HepG2 (cell line): Measurements from ENCODE around the gene CKLF.

Experiments
- ERF ChIP-seq: IDR thresholded peaks from 2 replicates; pipeline ENCODE4 v1.6.1; 2018; ENCODE audit warnings: missing biosample characterization, missing genetic modification reagents
- EZH2 ChIP-seq: conservative IDR thresholded peaks from 2 replicates; pipeline ENCODE4 v1.6.1; 2012; ENCODE audit warnings: mild to moderate bottlenecking, low read depth, low read length, moderate library complexity
- KAT8 ChIP-seq: IDR thresholded peaks from 2 replicates; pipeline ENCODE4 v1.6.1; 2016; ENCODE audit warnings: missing genetic modification reagents, missing compliant biosample characterization
- POLR2A ChIP-seq, 2 experiments: IDR thresholded peaks; 2 replicates each; pipeline ENCODE4 v1.6.1; 2011; ENCODE audit warnings: low read depth in 2 of 2, low read length in 2 of 2, mild to moderate bottlenecking in 1 of 2, moderate library complexity in 1 of 2; ENCODE audit not compliant: insufficient read depth in 1 of 2
- POLR2AphosphoS5 ChIP-seq: IDR thresholded peaks from 2 replicates; pipeline ENCODE4 v1.6.1; 2012; ENCODE audit warnings: low read depth, low read length
- TF ChIP-seq, protein P1 (sequence below): sonication (generic); formaldehyde crosslinking; IDR thresholded peaks from 2 replicates; pipeline ENCODE4 v1.5.0; 2020; ENCODE audit warnings: mild to moderate bottlenecking, low read depth, missing genetic modification reagents, borderline replicate concordance
- TF ChIP-seq, protein P2 (sequence below): sonication (generic); formaldehyde crosslinking; IDR thresholded peaks from 2 replicates; pipeline ENCODE4 v1.4.0; 2020; ENCODE audit warnings: mild to moderate bottlenecking, missing genetic modification reagents, borderline replicate concordance
- TF ChIP-seq, protein P3 (sequence below): sonication (generic); formaldehyde crosslinking; IDR thresholded peaks from 2 replicates; pipeline ENCODE4 v1.5.0; 2020; ENCODE audit warnings: mild to moderate bottlenecking, missing genetic modification reagents, moderate library complexity

DNA sequence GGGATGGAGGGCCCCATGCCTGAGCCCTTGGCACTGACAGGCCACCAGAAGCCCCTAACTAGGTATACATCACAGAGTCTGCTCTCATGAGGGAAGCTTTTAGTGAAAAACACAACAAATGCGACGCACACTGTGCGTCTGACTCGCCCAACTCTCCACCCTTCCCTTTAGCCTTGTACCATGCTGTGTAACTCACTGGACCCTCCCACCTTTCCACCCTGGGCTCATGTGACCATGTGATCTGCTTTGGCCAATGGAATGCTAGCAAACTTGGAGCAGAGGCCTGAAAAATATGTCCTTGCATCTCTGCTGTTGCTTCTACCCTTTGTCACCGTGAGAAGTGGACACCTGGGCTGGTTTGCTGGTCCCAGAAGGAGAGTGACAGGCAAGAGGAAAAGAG is 24.1 kb upstream of the CKLF start:
- TF ChIP-seq KAT8 (CRISPR knock-in tag) (no peak), POLR2A (IDR thresholded peaks at IDR 0.05; ENCODE audit: insufficient read depth in 1 of 2, low read depth in 2 of 2, low read length in 2 of 2) (no peak), ERF (CRISPR knock-in tag) (no peak), EZH2 (no peak), POLR2AphosphoS5 (no peak)
- TF ChIP-seq, protein P1, sequence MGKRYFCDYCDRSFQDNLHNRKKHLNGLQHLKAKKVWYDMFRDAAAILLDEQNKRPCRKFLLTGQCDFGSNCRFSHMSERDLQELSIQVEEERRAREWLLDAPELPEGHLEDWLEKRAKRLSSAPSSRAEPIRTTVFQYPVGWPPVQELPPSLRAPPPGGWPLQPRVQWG (CRISPR knock-in tag) = no peak
- TF ChIP-seq, protein P2, sequence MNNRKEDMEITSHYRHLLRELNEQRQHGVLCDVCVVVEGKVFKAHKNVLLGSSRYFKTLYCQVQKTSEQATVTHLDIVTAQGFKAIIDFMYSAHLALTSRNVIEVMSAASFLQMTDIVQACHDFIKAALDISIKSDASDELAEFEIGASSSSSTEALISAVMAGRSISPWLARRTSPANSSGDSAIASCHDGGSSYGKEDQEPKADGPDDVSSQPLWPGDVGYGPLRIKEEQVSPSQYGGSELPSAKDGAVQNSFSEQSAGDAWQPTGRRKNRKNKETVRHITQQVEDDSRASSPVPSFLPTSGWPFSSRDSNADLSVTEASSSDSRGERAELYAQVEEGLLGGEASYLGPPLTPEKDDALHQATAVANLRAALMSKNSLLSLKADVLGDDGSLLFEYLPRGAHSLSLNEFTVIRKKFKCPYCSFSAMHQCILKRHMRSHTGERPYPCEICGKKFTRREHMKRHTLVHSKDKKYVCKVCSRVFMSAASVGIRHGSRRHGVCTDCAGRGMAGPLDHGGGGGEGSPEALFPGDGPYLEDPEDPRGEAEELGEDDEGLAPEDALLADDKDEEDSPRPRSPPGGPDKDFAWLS = no peak
- TF ChIP-seq, protein P3, sequence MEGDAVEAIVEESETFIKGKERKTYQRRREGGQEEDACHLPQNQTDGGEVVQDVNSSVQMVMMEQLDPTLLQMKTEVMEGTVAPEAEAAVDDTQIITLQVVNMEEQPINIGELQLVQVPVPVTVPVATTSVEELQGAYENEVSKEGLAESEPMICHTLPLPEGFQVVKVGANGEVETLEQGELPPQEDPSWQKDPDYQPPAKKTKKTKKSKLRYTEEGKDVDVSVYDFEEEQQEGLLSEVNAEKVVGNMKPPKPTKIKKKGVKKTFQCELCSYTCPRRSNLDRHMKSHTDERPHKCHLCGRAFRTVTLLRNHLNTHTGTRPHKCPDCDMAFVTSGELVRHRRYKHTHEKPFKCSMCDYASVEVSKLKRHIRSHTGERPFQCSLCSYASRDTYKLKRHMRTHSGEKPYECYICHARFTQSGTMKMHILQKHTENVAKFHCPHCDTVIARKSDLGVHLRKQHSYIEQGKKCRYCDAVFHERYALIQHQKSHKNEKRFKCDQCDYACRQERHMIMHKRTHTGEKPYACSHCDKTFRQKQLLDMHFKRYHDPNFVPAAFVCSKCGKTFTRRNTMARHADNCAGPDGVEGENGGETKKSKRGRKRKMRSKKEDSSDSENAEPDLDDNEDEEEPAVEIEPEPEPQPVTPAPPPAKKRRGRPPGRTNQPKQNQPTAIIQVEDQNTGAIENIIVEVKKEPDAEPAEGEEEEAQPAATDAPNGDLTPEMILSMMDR (CRISPR knock-in tag) = no peak
